B cell (primary cell): Measurements from ENCODE around the gene LRRC8E.

Experiments used
- CTCF ChIP-seq: fragments of 200-600 bp; IDR thresholded peaks from one replicate; pipeline ENCODE4 v1.8.0; 2022; ENCODE audit warnings: antibody characterized with exemption, mild to moderate bottlenecking
- EZH2 ChIP-seq: IDR thresholded peaks from 2 replicates; pipeline ENCODE4 v1.6.1; 2012; ENCODE audit warnings: borderline replicate concordance, low read depth, mild to moderate bottlenecking, moderate library complexity, low read length; ENCODE audit not compliant: insufficient read depth, poor library complexity, severe bottlenecking

GRCh38 chr19:7846155-7846646, 42.1 kb upstream of the LRRC8E start:
- TF ChIP-seq CTCF (no peak), EZH2 (no peak)
